ENCODE results near the gene IGLON5.
A peak's percentile ranks its signal among the peaks of the same experiment; 100 is the strongest.

Gene IGLON5

DNA sequence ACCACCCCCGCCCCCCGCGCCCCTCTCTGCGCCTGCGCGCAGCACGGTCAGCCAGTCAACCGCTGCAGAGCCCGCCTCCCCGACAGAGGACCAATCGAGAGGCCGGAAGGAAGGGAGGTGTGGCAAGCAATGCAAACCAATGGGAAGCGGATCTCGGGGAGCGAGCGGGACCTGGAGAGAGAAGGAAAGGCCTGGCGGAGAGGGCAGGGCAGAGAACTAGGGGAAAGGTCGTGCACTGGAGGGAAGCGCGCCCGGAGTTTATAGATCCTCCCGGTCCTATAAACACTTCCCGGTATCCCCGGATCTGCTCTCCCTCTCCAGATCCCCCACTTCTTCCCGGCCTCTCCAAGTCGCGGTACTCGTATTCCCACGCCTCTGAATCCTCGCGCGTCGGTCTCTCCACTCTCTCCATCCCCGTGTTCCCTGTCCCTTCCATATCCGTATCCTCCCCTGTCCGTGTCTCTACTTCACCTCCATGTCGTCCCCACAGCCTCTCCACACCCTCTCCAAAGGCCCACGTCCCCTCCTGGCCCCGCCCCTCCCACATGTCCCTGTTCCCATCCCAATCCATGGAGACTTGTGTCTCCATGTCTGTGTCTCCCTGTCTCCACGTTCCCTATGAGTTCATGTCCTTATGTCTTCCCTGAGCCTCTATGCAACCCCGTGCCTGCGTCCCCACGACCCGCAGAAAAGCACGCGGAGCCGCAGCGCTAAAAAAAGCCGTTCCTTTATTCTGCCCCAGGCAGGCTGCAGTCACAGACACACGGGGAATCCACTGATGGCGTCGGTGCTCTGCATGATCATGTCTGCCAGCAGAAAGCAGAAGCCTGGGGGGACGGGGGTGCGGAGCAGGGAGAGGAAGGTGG is 55.2 kb downstream of the IGLON5 start:
- DNase-seq, result peak; percentile 99

DNA sequence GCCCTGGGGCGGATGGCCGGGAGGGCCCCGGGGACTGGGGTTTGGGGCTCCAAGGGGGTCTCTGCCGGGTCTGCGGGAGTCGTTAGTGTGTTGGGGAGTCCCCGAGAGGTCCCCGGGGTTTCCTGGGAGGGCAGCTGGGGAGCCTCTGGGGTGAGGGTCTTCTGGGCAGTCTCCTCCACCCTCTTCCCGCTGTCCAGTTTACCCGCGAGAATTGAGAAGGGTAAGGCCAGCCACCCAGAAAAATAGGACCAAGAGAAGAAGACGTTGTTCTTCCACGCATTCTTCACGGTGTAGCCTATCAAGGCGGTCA is 55.8 kb downstream of the IGLON5 start:
- no peak for DNase-seq

- DNase-seq, result peak; percentile 100
Measured at GRCh38 chr19:51367565-51368365, 56.3 kb downstream of the IGLON5 start.

DNA sequence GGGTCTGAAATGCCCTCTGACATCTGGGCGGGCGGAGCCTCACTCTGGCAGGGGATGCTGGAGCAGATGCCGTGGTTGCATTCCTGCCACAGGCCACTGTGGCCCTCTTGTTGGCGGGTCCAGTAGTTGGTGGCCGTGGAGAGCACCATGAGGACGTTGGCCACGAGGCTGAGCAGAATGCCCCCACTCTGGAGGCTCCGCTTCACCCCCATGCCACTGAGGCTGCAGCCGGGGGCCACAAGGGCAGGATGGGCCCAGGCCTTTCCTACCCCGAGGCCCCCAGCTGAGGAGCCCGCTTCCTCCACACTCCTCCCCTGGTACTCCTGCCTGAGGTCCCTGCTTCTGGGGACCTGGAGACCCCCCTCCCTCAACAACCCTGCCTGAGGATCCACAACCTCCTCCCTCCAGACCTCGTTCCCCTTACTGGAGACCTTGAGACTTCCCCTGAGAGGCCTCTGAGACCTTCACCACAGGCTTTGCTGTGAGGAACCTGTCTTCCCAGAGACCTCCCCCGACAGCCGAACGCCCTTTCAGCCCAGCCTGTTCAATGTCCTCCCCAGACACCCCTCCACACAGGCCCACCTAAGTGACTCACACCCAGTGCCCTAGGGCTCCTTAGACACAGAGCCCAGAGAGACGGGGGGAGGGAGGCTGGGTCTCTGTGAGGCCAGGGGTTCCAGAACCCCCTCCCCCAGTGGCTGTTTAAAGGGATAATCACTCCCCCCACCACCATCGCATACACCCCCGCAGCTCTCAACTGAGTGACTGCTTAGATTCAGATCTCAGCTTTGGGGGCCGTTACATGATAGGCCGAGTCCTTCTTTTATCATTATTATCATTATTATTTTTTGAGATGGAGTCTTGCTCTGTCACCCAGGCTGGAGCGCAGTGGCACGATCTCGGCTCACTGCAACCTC is 57.2 kb downstream of the IGLON5 start, which contains the start of gene CLDND2:
TSS of gene CLDND2 (minus strand) at position 638 of the 917 bp plus-strand sequence. CDS start at position 212, 426 bp downstream.
- peak; percentile 14 for DNase-seq

DNA sequence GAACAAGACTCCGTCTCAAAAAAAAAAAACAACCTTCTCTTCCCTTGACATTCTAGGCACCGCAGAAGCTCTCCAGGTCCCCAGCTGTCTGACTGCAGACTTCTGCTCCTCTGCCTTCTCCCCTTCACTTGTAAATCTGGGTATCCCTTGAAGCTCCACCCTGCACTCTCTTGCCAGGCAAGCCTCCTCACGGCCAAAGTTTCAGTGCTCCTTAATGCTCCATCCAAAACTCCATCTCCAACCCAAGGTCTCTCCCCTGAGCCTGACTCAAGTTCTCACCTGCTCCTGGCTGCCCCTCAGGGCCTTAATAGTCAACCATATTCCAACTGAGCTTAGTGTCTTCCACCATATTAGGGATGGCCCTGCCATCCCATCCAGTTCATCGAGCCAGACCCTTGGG is 58.8 kb downstream of the IGLON5 start:
- no peak for DNase-seq

- DNase-seq, result no peak
Measured at GRCh38 chr19:51371186-51371690, 59.8 kb downstream of the IGLON5 start.

GRCh38 chr19:51372021-51372648 is 60.7 kb downstream of the IGLON5 start:
- DNase-seq, result no peak

GRCh38 chr19:51372649-51373504 is 61.4 kb downstream of the IGLON5 start, which contains the start of gene NKG7:
NKG7 (minus strand) TSS chr19:51372654; CDS start chr19:51372535, 119 bp downstream.
- peak; percentile 95 for DNase-seq

GRCh38 chr19:51375504-51376221 is 64.2 kb downstream of the IGLON5 start:
- DNase-seq, result peak; percentile 70

- no peak for DNase-seq
Measured at GRCh38 chr19:51377422-51377821, 66.0 kb downstream of the IGLON5 start.

DNA sequence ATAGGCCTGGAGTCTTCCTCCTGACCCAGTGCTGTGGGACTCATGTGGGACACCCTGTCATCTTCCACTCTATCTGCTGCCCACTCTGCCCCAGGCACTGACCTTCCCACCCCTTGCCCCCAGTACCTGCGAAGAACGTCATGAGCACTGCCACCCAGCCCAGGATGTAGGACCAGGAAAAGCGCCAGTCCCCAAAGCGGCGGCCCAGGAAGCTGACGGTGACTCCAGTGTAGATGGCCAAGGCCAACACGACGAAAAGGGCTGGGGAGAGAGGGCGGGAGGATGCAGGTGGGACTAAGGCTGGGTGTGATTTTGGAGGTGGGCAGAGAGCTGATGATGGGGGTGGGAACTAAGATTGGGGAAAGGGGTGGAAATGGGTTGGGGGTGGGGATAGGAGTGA is 68.9 kb downstream of the IGLON5 start:
- no peak for DNase-seq

All from activated CD4-positive, alpha-beta T cell treated with anti-CD3 and anti-CD28 coated beads, Interleukin-2, amount 50 U/mL, for 16 hours (primary cell).